SK-N-SH treated with all-trans-retinoic acid at 6 μM for 48 hours (cell line): Measurements from ENCODE around the gene SLC4A5.

Source experiments
- ARNTL ChIP-seq: fragments of 450-650 bp; formaldehyde crosslinking; IDR thresholded peaks from 2 replicates; pipeline ENCODE4 v1.5.0; 2020; ENCODE audit warnings: low read depth, mild to moderate bottlenecking, moderate library complexity, borderline replicate concordance
- CSDC2 ChIP-seq: fragments of 250-450 bp; sonication (Bioruptor Pico); IDR thresholded peaks from 2 replicates; pipeline ENCODE4 v1.5.0; 2020; ENCODE audit warnings: mild to moderate bottlenecking, moderate library complexity
- SNAI2 ChIP-seq: fragments of 250-450 bp; sonication (Bioruptor Pico); IDR thresholded peaks from 2 replicates; pipeline ENCODE4 v1.5.0; 2020; ENCODE audit warnings: mild to moderate bottlenecking, moderate library complexity
- TCF4 ChIP-seq: fragments of 250-450 bp; sonication (Bioruptor Pico); IDR thresholded peaks from 2 replicates; pipeline ENCODE4 v1.8.0; 2021; ENCODE audit warnings: mild to moderate bottlenecking, moderate library complexity, borderline replicate concordance
- TF ChIP-seq, protein P1 (sequence below): fragments of 250-450 bp; sonication (Bioruptor Pico); IDR thresholded peaks from 2 replicates; pipeline ENCODE4 v1.5.1; 2020; ENCODE audit warnings: low read depth, mild to moderate bottlenecking, moderate library complexity
- TF ChIP-seq, protein P2 (sequence below): fragments of 250-450 bp; sonication (Bioruptor Pico); IDR thresholded peaks from 2 replicates; pipeline ENCODE4 v1.8.0; 2020; ENCODE audit warnings: mild to moderate bottlenecking, moderate library complexity, borderline replicate concordance

DNA sequence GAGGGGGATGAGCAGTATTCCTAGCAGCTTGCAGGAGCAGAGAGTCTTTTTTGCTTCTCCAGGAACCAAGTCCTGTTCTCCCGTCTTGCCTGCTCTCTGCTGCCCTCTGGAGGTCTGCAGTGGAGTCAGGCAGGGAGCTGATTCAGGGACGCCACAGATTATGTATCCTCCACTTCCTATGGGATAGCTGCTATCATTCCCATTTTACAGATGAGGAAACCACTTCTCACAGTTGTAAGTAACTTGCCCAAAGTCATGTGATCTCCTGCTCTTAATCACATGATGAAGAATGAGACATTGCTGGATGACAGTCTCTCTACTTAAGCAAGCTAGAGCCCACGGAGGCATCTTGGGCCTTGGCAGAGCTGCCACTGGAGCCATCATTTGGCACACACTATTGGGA lies 8.3 kb downstream of the SLC4A5 start:
- TF ChIP-seq, protein P1, sequence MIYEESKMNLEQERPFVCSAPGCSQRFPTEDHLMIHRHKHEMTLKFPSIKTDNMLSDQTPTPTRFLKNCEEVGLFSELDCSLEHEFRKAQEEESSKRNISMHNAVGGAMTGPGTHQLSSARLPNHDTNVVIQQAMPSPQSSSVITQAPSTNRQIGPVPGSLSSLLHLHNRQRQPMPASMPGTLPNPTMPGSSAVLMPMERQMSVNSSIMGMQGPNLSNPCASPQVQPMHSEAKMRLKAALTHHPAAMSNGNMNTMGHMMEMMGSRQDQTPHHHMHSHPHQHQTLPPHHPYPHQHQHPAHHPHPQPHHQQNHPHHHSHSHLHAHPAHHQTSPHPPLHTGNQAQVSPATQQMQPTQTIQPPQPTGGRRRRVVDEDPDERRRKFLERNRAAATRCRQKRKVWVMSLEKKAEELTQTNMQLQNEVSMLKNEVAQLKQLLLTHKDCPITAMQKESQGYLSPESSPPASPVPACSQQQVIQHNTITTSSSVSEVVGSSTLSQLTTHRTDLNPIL (CRISPR knock-in tag): no peak
- TF ChIP-seq TCF4 (CRISPR knock-in tag) (no peak), CSDC2 (CRISPR knock-in tag) (no peak), ARNTL (CRISPR knock-in tag) (no peak), SNAI2 (CRISPR knock-in tag) (no peak)
- TF ChIP-seq, protein P2, sequence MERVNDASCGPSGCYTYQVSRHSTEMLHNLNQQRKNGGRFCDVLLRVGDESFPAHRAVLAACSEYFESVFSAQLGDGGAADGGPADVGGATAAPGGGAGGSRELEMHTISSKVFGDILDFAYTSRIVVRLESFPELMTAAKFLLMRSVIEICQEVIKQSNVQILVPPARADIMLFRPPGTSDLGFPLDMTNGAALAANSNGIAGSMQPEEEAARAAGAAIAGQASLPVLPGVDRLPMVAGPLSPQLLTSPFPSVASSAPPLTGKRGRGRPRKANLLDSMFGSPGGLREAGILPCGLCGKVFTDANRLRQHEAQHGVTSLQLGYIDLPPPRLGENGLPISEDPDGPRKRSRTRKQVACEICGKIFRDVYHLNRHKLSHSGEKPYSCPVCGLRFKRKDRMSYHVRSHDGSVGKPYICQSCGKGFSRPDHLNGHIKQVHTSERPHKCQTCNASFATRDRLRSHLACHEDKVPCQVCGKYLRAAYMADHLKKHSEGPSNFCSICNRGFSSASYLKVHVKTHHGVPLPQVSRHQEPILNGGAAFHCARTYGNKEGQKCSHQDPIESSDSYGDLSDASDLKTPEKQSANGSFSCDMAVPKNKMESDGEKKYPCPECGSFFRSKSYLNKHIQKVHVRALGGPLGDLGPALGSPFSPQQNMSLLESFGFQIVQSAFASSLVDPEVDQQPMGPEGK (CRISPR knock-in tag): no peak
